Activated naive CD4-positive, alpha-beta T cell treated with anti-CD3 and anti-CD28 coated beads, Interleukin-2, amount 50 U/mL, for 16 hours (primary cell): ENCODE measurements around the gene CAPN13.

Experiments
- DNase-seq: peaks from one replicate; pipeline ENCODE4 v3.0.0-alpha.2; 2020

CAPN13 gene

DNA sequence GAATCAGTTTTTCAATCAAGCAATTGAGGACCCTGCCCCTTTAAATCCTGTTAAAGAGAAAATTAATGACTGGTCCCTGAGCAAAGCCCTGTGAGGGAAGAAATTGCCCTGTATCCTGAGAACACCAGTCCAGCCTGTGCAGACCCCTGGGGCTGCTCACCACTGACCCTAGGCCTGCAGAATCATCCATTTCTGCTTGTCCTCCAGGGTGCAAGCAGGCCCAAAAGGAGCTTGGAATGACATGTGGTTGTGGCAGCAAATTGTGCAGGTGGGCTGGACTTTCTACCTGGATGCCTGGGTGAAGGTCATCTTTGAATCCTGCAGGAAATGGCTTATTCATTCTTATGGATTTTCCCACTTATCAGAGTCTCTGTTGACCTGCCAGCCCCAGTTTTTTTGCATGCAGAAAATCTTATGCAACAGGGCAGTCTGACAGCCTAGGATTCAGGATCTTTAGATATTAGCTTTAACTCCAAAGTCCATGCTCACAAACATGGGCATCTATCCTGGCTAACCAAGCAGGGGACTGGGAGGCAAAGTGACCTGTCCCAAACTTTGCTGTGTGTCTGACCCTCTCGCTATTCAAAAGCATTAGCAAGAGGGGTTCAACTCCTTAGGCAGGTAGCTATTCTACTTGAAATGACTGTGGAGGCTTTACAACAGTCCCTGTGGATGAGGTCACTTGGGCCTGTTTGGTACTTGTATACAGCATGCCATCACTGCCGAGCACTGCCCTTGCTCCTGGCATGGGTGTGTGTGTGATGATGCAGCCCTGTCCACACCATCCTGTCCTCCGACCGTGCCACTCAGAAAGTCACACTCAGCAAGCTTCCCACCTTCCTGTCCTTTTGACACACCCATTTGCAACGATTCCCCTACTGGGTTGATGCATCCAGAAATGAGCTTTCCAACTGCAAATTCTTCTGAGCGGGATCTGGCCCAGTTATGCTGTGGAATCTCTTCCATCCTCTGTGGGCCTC is 85.3 kb downstream of the CAPN13 start:
- DNase-seq: no peak

DNA sequence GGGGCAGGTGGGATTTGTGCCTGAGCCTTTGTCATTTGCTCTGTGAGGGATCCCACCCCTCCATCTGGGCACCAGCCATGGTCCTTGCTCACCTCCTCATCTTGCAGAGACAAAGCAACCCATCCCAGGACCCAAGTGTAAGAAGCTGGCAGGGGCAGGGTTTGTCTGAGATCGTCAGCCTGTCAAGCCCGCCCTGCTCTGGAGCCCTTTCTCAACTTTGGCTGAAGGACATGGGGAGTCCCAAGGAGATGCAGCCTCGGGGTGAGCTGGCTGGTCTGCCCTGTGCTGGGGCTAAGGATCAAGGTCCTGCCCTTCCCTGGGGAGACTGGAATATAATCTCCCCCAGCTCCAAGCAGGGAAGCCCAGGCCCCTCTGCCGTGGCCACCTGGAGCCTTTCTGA is 86.0 kb downstream of the CAPN13 start:
- DNase-seq: no peak

- no peak for DNase-seq
Observed at GRCh38 chr2:30717081-30717650, 90.1 kb downstream of the CAPN13 start.

- DNase-seq: no peak
Observed at GRCh38 chr2:30716123-30716900, 90.9 kb downstream of the CAPN13 start.

DNA sequence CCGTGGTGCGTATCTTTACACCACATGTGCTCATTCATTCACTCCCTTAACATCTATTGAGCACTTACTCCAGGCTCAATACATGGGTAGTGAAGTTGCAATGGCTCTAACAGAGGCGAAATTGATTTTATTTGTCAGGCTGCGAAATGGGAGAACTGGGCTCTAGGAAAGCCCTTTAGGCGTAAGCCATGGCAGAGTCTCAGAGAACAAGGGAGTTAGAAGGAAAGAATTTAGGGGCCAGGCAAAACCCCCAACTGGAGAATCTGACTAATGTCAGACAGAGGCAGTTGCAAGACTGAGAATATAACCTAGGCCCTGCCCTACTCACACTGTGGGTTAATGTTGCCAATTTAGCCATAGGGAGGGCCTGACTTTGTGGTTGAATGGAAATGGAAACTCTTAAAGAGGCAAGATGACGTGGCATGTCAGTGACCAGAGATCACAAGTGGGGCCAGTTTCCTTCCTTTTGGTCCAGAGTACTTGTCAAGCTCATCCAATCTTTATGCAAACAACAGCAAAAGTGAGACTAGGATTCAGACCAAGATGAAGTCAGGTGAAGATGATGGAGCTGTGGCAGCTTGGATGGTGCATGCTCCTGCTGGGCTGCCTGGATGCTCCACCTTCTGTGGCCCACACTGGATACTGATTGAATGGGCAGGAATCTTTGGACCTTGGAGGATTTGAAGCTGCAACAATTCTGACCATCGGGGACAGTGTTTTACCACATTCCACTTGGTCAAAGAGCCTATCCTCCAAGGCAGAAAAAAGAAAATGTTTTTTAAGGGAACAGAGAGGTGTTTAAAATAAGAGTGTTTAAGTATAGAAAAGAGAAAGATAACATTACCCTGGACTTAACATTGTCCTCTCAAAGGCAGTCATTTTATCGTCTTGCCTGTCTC is 92.2 kb downstream of the CAPN13 start:
- DNase-seq: no peak

DNA sequence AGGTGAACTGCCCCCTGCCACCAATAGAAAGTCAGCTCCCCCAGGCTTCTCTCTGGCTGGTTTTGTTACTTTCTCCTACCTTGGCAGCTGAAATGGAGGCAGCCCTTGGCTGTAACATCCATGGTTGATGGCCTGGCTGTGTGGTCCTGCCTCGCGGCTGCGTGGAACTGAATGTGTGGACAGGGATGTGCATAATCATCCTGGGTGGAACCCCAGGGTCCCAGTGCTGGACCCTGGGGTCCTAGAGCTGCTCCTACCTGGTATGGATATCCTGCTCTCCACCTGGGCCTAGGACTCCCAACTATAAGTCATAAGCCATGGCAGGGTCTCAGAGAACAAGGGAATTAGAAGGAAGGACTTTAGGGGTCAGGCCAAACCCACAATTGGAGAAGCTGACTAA is 93.5 kb downstream of the CAPN13 start:
- no peak for DNase-seq

- DNase-seq: peak; percentile 86
Observed at GRCh38 chr2:30711646-30712085, 95.6 kb downstream of the CAPN13 start.

DNA sequence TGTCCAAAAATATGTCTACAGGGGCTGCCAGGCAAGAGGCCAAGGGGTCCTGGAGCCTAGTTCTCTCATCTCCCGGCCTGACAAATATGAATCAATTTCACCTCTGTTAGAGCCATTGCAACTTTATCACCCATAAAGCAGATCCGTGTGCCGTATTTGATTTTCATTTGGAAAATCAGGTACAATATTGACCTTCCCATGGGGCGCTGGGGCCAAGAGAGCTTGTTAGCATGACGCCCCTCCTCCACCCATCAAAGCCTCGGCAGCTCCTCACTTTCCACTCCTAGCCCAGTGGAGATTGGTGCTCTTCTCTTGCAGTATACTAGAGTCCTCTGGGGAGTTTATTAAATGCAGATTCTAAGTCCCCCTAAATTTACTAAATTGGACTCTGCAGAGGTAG is 96.8 kb downstream of the CAPN13 start:
- no peak for DNase-seq

DNA sequence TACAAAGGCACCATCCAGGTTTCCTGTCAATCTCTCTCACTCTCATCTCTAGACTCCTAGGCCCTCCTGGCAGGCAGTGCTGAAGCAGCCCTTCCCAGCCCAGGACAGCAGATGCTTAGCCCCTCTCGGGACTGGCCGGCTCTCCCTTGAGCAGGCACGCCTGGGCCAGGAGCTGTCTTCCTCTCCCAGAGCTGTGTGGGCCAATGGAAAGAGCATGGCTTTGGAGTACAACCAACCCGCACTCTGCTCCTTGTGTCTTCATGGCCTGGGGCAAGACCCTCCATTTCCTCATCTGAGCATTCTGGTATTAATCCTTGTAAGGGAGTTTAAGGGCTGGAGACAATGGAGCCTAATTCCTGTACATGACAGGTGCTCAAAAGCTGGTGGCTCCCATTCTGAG is 97.2 kb downstream of the CAPN13 start:
- DNase-seq: no peak

DNA sequence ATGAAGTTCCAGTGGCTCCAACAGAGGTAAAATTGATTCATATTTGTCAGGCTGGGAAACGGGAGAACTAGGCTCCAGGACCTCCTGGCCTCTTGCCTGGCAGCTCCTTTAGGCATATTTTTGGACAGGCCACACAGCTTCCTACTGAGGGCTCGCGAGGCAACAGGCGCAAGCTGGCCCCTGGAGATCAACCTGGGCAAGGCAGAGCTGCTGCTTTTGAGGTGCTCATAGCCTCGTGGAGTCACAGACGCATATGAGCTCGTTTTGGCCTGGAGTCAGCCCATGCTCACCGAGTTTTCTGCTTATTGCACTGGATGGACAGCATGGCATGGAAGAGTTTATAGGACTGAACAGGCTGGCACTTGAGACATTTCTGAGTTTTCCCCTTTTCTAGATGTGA is 97.7 kb downstream of the CAPN13 start:
- DNase-seq: no peak

- DNase-seq: no peak
Observed at GRCh38 chr2:30708491-30709290, 98.6 kb downstream of the CAPN13 start.

GRCh38 chr2:30707304-30707903 is 99.8 kb downstream of the CAPN13 start:
- no peak for DNase-seq

DNA sequence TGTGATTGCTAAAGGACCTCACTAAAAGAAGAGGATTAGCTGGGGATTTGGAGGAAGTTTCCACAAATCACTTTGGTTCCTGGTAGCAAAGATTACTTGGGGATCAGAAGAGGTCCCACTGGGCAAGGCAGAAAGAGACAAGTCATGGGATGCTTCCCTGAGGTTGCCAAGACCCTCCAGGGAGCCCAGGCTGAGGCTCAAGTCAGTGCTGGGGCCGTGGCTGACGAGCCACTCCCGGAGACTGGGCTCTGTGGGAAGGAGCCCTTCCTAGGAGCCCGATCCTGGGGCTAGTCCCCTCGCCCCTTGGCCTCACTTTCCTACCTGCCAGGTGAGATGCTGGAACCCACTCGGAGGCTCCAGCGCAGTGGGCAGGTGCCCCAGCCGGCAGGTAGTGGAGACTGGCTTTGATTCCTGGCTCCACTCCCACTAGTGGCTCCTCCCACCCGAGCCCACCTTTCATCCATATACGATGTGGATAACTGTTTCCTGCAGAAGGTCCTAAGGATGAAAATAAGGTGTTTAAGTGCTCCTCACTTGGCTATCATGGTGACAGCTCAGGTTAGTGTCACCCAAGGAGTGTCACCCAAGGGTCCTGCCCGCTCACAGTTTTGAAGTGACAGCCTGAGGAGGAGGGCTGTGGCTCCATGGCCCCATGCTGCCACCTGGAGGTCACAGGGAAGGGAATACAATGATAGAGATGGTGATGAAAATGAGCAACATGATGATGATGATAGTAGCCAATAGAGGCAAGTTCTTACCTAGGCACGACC is 100.5 kb downstream of the CAPN13 start:
- DNase-seq: peak; percentile 82

DNA sequence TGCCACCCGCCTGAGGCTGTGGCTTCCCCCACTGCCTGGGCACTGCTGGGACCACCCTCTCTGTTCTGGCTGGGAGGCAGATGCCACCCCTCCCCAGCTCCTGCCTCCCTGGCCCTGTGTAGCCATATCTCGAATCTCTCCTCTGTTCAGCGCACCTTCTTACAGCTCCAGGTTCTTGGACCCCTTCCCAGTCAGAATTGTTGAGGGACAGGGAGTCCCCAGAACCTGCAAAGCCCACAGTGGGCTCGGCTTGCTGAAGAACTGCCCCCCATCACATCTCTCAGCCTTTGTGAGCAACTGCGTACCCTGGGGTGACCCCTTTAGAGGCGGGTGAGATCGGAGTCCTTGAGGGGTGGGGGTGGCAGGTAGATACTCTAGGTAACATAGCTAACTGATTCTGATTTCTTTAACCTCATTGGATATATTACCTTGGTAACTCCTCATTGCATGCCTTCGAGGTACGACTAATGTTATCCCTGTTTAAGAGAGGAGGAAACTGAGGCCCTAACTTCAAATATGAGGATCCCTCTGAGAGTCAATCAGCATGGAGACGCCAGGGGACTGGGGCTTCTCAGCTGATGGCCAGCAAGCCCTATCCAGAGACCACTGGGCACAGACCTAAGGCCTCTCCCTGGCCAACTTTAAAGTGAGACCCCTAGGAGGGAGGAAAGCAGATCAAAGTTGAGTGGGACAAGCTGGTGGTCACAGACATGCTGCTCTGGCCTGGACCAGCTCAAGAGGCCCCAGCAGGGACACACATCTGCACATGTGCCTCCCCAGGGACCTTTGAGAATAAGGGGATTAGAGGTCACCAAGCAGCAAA is 101.3 kb downstream of the CAPN13 start:
- DNase-seq: no peak

DNA sequence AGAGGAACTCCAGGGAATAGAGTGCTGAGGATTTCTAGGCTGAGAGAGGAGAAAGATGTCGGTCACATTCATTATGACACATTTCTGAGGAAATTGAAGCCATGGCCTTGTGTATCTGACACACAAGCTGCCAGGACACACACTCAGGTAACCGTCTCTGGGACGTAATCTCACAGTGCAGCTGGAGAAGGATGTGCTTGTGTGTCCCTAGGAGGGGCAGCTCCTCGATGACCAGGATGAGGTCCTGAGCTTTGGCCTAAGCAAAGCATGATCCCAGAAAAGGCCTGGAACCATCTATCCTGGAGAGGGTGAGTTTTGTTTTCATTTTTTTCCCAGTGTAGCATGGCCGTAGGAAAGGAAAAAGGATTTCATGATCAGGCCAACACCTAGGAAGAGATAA is 102.2 kb downstream of the CAPN13 start:
- no peak for DNase-seq

DNA sequence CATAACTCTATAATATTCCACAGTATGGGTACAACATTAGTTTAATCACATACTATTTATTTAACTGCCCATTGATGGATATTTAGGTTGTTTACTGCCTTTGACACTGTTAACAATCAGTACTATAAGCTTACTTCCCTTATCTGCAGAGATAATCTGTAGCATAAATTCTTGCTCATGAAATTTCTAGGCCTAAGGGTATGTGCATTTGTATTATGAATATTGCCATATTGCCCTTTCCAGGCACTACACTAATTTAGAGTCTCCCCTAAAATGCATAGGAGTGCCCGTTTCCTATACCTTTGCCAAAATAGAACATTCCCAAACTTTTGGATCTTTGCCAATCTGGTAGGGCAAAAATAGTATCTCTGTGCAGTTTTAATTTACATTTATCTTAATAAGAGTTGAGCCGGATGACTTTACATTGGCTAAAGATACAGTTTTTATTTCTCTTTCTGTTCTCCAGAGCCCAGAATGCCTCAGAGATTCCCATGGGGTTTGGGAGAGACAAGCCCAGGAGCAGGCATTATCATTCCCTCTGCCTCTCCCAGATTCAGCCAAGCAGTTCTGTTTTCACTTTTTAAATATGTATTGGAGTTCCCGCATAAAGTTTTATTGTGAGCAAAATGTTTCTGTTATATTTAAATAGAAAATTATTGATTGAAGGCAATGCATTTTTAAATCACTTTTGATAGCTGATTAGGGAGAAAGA is 102.8 kb downstream of the CAPN13 start:
- DNase-seq: no peak

DNA sequence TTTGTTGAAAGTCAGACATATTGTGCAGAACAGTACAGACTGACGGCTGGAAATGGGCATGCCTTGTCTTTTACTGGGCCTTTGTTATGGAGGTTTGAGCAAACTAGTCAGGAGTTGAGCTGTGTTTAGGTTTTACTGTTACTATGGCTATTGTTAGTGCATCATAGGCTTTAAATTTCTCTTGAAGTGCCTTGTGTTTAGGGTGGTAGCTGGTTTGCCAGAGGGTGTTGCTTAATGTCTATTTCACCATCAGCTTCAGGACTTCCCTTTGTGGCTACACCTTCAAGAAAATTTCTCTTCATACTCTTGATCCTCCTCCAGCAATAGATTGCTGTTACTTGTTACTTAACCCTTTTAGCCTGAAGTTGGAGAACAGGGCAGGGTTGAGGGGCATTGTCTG is 104.6 kb downstream of the CAPN13 start:
- DNase-seq: no peak

DNA sequence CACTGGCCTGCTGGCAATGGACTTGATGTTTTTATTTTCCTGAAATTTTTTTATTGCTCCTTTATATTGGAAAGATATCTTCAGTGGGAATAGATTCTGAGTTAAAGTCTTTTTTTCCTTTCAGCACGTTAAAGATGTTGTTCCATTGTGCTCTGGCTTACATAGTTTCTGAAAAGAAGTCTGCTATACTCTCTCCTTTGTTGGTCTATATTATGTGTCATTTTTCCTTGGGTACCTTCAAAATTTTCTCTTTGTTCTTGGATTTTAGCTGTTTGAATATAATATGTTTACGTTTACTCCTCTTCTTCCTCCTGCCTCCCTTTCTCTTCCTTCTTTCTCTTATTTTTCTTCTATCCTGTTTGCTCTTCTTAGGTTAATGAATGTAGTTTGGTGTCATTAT is 105.5 kb downstream of the CAPN13 start:
- DNase-seq: no peak
